Thoracic aorta (tissue), 2 donors: ENCODE results near the gene RIMS3. TPM values are rescaled to one million over a fixed set of nuclear protein-coding genes. Genes with fewer than 3 reads are reported as not detected.
A peak's percentile ranks its signal among the peaks of the same experiment; 100 is the strongest.

Experiments used
- ATAC-seq: fragments of 150-250 bp; one replicate; pipeline ENCODE4 v1.8.0; 2017; ENCODE audit warnings: low read depth; ENCODE audit not compliant: insufficient number of reproducible peaks, low FRiP score
- DNase-seq: peaks from one replicate; pipeline ENCODE4 v3.0.0-alpha.2; 2020; ENCODE audit warnings: low spot score
- H3K27ac ChIP-seq, 2 donors: fragments of 200-600 bp; sonication (generic); 1 replicate in 1 of 2; 2 replicates in 1 of 2; pipeline ENCODE4 v1.5.1; 2016; ENCODE audit warnings: mild to moderate bottlenecking in 2 of 2, moderate library complexity in 2 of 2
- H3K27me3 ChIP-seq: fragments of 200-600 bp; sonication (generic); replicated peaks from 2 replicates; pipeline ENCODE4 v1.6.0; 2016; ENCODE audit warnings: mild to moderate bottlenecking; ENCODE audit not compliant: insufficient read depth
- H3K36me3 ChIP-seq: fragments of 200-600 bp; sonication (generic); one replicate; pipeline ENCODE4 v1.5.1; 2016
- H3K4me1 ChIP-seq, 2 donors: fragments of 200-600 bp; sonication (generic); 1 replicate in 1 of 2; 2 replicates in 1 of 2; pipeline versions ENCODE4 v1.5.1 to v1.6.0; 2016; ENCODE audit warnings: low read depth in 2 of 2, mild to moderate bottlenecking in 1 of 2; ENCODE audit not compliant: control insufficient read depth in 1 of 2
- H3K4me3 ChIP-seq: fragments of 200-600 bp; sonication (generic); 2 replicates; pipeline ENCODE4 v1.5.1; 2016; ENCODE audit warnings: mild to moderate bottlenecking
- H3K9me3 ChIP-seq: fragments of 200-600 bp; sonication (generic); 2 replicates; pipeline ENCODE4 v1.5.1; 2016
- total RNA-seq, 2 donors: library from RNA; depleted of rRNA; stranded (reverse); fragments of >200 nt; gene quantifications; one replicate each; pipeline versions ENCODE4 v1.1.0 to v1.2.3, GENCODE V29; 2016
- TF ChIP-seq, protein P1 (sequence below): fragments of 200-600 bp; sonication (generic); IDR thresholded peaks from one replicate; pipeline ENCODE4 v1.5.1; 2019; ENCODE audit warnings: antibody characterized with exemption

RIMS3 gene
- 10 to 100 TPM; 18.1 to 33.7 TPM for total RNA-seq

DNA sequence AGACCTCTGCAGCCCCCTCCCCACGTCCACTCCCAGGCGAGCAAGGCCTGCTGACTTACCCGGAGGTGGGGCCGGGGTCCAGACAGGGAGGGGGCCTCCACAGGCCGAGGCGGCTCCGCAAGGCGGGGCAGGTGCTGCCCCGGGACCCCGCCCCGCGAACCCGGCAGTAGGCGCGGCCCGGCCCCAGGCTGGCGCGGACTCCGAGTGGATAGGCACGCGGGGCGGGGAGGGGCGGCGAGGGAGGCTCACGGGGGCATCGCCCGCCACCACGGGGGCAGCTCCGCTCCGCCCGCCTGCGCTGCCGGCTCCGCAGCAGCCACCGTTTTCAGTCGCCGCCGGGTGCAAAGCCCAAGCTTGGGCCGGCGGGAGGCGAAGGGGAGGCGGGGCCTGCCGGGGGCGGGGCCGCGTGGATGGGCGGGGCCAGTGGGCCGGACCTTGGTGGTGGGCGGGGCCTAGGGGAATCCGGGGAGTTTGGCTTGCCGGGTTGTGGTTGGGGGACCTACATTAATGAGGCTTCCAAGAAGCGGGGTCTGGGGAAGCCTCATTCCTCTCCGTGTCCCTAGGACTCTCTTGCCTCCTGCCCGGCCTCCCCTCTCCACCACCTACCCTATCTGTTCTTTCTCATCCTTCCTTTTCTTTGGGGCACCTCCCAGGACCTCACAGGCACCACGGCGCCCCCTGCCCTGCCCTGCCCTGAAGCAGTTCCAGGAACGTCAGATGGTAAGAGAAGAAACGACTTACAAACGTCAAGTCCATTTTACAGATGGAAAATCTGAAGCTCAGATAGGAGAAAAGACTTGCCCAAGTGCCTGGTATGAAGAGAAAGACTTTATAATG is at the start of gene RIMS3:
Gene RIMS3, minus strand, starts transcription at position 348 of the 837 bp plus-strand sequence. CDS start 23,757 bp downstream, outside the sequence.
- DNase-seq, result peak; percentile 18
- no peaks in the 10 kb centered on the region for H3K36me3 ChIP-seq
- H3K27ac ChIP-seq, result peak within 1 kb of the TSS; percentile 72 to 81
- TF ChIP-seq, protein P1, sequence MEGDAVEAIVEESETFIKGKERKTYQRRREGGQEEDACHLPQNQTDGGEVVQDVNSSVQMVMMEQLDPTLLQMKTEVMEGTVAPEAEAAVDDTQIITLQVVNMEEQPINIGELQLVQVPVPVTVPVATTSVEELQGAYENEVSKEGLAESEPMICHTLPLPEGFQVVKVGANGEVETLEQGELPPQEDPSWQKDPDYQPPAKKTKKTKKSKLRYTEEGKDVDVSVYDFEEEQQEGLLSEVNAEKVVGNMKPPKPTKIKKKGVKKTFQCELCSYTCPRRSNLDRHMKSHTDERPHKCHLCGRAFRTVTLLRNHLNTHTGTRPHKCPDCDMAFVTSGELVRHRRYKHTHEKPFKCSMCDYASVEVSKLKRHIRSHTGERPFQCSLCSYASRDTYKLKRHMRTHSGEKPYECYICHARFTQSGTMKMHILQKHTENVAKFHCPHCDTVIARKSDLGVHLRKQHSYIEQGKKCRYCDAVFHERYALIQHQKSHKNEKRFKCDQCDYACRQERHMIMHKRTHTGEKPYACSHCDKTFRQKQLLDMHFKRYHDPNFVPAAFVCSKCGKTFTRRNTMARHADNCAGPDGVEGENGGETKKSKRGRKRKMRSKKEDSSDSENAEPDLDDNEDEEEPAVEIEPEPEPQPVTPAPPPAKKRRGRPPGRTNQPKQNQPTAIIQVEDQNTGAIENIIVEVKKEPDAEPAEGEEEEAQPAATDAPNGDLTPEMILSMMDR, result no peak
- no peaks in the 10 kb centered on the region for H3K27me3 ChIP-seq
- H3K4me3 ChIP-seq, result peak within 1 kb of the TSS; percentile 90
- peaks cover 20 to 57% of the 10 kb centered on the region in 2 donors for H3K4me1 ChIP-seq
- H3K9me3 ChIP-seq, result no peaks in the 10 kb centered on the region
- ATAC-seq, result peak; percentile 74

DNA sequence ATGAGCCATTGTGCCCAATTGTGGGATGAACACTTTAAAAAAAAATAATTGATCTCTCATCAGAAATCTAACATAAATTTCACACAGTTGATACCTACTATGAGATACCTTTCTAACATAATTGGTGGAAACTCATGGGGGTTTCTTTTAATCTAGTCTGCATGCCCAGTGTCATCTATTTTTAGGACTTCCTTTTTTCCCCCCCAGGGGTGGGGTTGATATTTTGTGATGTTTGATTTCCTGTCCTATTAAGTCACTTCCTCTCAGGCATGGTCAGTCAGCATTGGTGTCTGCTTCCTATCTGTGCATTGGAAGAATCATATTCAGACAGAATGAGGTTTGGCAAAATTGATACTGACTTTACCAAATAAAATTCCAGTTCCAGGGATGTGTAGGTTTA is 47.5 kb upstream of the RIMS3 start:
- TF ChIP-seq, protein P1, result no peak
- Histone ChIP-seq H3K27ac (peak overlapping the region in 1 of 2 donors; percentile 5), H3K36me3 (no peaks in the 10 kb centered on the region), H3K9me3 (no peaks in the 10 kb centered on the region), H3K4me3 (no peak overlapping the region), H3K27me3 (no peaks in the 10 kb centered on the region), H3K4me1 (peaks cover 40 to 52% of the 10 kb centered on the region in 2 donors)
- DNase-seq, result no peak
- no peak for ATAC-seq

DNA sequence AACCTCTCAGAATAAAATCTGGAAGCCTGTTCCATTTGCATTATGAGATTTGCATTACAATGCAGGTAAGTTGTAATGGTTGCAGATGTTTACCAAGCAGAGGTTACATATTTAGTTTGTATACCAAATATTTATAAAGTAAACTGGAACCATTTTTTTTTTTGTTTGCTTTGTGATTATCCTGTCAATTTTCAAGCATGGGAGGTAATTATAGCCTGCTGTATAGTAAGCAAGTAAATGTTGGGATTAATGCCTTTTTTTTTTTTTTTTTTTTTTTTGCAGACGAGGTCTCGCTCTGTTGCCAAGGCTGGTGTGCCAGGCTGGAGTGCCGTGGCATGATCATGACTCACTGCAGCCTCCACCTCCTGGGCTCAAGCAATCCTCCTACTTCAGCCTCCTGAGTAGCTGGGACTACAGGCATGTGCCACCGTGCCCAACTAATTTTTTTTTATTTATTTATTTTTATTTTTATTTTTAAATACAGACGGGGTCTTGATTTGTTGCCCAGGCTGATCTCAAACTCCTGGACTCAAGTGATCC is 47.0 kb upstream of the RIMS3 start:
- DNase-seq, result no peak
- peaks cover 40 to 54% of the 10 kb centered on the region in 2 donors for H3K4me1 ChIP-seq
- H3K27ac ChIP-seq, result peak overlapping the region; percentile 21 to 69

DNA sequence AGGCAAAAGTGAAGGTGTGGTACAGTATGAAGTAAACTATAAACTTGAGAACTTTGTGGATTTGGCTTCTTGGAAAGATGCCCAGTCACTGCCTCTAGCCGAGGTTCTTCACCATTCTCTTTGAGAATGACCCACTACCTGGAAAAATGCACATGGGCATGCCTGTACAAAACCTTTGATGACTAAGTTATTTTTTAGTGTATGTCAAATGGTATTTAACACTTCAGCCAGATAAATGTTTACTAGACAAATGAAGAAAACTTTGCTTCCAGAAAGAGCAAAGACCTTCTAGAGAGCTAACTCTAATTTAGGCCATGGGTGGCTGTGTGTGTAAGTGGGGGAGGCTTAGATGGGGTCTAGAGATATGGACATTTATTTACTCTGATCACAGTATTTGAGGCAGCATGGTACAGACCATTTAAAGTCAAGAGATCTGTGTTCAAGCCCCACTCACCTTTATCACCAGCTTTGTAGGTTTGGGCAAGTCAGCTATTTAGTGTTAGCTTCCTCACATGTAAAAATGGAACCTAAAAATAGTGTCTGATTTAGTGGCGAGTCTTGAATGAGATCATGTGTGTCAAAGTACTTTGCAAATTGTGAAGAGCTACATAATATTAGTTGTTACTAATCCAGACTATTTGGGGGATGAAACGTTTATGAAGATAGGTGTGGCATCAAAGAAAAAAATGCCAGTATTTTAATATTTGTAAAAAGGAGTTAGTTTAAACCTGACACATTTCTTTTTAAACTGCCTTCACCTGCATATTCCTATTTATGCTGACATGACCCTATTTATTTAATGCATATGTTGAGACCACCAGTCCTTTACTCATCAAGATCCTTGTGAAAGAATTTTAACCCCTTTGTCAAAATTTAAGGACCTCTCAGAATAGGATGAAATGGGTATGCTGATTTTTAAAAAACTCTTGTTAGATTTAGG is 46.3 kb upstream of the RIMS3 start:
- ATAC-seq, result no peak

More for the DNA sequence above, 47.0 kb upstream of the RIMS3 start:
- Histone ChIP-seq H3K36me3 (no peaks in the 10 kb centered on the region), H3K4me3 (no peak overlapping the region), H3K27me3 (no peaks in the 10 kb centered on the region), H3K9me3 (no peaks in the 10 kb centered on the region)
- TF ChIP-seq, protein P1, result no peak
- ATAC-seq, result no peak

More for the DNA sequence above, 46.3 kb upstream of the RIMS3 start:
- H3K9me3 ChIP-seq, result no peaks in the 10 kb centered on the region
- H3K27ac ChIP-seq, result peak overlapping the region; percentile 55 to 69
- H3K4me1 ChIP-seq, result peaks cover 40 to 54% of the 10 kb centered on the region in 2 donors
- H3K27me3 ChIP-seq, result no peaks in the 10 kb centered on the region
- TF ChIP-seq, protein P1, result no peak
- peak overlapping the region; percentile 40 for H3K4me3 ChIP-seq
- no peak for DNase-seq
- H3K36me3 ChIP-seq, result no peaks in the 10 kb centered on the region
